Fibroblast of villous mesenchyme (primary cell): ENCODE data around the gene PRR33. TPM values are rescaled to one million over a fixed set of nuclear protein-coding genes. Genes with fewer than 3 reads are reported as not detected.

Experiments used
- DNase-seq: peaks from one replicate; pipeline ENCODE4 v3.0.0-alpha.2; 2010; ENCODE audit warnings: low read depth
- H3K4me3 ChIP-seq: 2 replicates; pipeline ENCODE4 v1.5.1; 2011; ENCODE audit warnings: low read depth, mild to moderate bottlenecking, low read length
- CTCF ChIP-seq: IDR thresholded peaks from 2 replicates; pipeline ENCODE4 v1.5.1; 2012; ENCODE audit warnings: low read depth, mild to moderate bottlenecking, low read length; ENCODE audit not compliant: insufficient read depth
- total RNA-seq: library from RNA; depleted of rRNA; stranded (reverse); fragments of >200 nt; gene quantifications from 2 replicates; pipeline ENCODE4 v1.2.3, GENCODE V29; 2012

PRR33 gene
- total RNA-seq, 1 donor, result not detected

- TF ChIP-seq CTCF, result no peak
- DNase-seq, result no peak
- no peak overlapping the region for H3K4me3 ChIP-seq
These were observed 44.5 kb upstream of the PRR33 start for GRCh38 chr11:1936072-1936780.

- no peak overlapping the region for H3K4me3 ChIP-seq
- DNase-seq, result no peak
- TF ChIP-seq CTCF, result no peak
These were observed 43.7 kb upstream of the PRR33 start for GRCh38 chr11:1935156-1936071.

- no peak for DNase-seq
- H3K4me3 ChIP-seq, result no peak overlapping the region
- TF ChIP-seq CTCF, result no peak
These were observed 42.9 kb upstream of the PRR33 start for GRCh38 chr11:1934335-1935155.

DNA sequence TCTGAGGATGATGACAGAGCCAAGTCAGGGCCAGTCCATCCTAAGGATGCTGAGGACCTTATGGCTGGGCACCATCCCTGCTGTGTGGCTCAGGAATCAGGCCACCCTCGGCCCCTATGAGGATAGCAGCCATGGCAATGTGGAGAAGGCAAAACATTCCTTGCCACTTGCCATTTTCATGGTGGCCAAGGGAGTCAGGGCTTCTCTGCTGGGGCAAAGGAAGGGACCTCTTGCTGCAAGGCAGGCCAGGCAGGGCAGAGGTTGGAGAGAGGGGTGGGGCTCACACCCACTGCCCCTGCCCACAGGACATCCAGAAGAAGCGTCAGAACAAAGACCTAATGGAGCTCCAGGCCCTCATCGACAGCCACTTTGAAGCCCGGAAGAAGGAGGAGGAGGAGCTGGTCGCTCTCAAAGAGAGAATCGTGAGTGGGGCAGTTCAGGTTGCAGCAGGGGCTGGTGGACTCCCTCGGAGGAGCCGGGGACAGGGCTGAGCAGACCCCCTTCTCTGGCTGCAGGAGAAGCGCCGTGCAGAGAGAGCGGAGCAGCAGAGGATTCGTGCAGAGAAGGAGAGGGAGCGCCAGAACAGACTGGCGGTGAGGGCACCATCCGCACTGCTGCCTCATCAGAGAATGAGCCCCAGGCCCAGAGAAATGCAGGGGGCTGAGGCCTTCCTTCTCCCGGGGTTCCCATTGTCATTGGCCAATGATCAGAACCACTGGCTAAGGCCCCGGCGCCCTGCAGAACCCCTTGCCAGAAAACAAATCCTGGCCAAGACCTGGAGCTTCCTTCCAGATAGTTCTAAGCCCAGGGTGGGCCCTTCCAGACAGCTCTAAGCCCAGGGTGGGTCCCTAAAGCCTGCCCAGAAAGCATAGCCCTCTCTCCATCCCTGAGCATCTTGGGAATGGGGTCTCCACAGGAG lies 42.0 kb upstream of the PRR33 start:
- no peak for TF ChIP-seq CTCF
- no peak overlapping the region for H3K4me3 ChIP-seq

GRCh38 chr11:1932681-1933080 lies 41.0 kb upstream of the PRR33 start:
- no peak overlapping the region for H3K4me3 ChIP-seq
- no peak for TF ChIP-seq CTCF
- DNase-seq, result no peak

More for the DNA sequence above, 42.0 kb upstream of the PRR33 start:
- no peak for DNase-seq

- no peak for TF ChIP-seq CTCF
- H3K4me3 ChIP-seq, result no peak overlapping the region
- DNase-seq, result no peak
These were observed 40.4 kb upstream of the PRR33 start for GRCh38 chr11:1932105-1932480.
